ENCODE data around the gene PAPPA. TPM values are rescaled to one million over a fixed set of nuclear protein-coding genes. Genes with fewer than 3 reads are reported as not detected.

Gene PAPPA
- total and polyA plus RNA-seq, 11 donors, result 0.23 to 8.5 (median 2.1) TPM

DNA sequence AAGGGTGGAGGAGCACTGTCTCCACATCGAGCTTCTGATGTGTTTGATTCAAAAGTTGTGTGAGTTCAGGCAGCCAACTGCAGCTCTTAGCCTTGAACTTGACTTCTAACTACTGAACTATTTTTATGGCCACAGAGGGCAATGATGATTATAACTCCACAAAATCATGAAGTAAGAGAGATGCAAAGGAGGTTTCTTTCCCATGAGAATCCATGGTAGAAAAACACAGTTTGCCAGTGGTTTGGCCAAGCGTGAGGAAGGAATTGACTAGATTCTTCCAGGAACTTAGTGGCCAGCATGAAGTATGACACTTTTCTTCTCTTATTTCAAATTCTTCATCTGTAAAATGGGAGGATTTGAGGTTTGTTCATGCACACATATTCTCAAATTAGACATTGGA lies 43.2 kb downstream of the PAPPA start:
- ATAC-seq, result no peak
- peaks cover 0 to 2% (median 0%) of the 10 kb centered on the region in 12 donors for H3K4me1 ChIP-seq
- no peak for DNase-seq
- no peaks in the 10 kb centered on the region for H3K36me3 ChIP-seq
- no peaks in the 10 kb centered on the region for H3K9me3 ChIP-seq
- TF ChIP-seq POLR2A (IDR thresholded peaks at IDR 0.05) (no peak), CTCF (IDR thresholded peaks at IDR 0.05) (peak in 1 of 12 donors; percentile 8)
- WGBS, 4 donors, result 75 to 88% (median 81%) methylated on average over 2 of the region's 2 CpGs
- no peak overlapping the region for H3K4me3 ChIP-seq
- no peak overlapping the region for H3K27ac ChIP-seq
- no peaks in the 10 kb centered on the region for H3K27me3 ChIP-seq
- intact Hi-C loops (cut with DNase I), result no loop called here

GRCh38 chr9:116198344-116198743 lies 44.8 kb downstream of the PAPPA start:
- no peak for ATAC-seq
- Histone ChIP-seq H3K4me3 (no peak overlapping the region), H3K27ac (no peak overlapping the region), H3K4me1 (peaks cover 0 to 8% (median 0%) of the 10 kb centered on the region in 12 donors), H3K36me3 (no peaks in the 10 kb centered on the region), H3K9me3 (no peaks in the 10 kb centered on the region), H3K27me3 (no peaks in the 10 kb centered on the region)
- DNase-seq, result no peak
- TF ChIP-seq POLR2A (IDR thresholded peaks at IDR 0.05), result no peak
- no peak for TF ChIP-seq CTCF (IDR thresholded peaks at IDR 0.05)
- intact Hi-C loops (cut with DNase I), result no loop called here
- 78 to 86% (median 80%) methylated on average over 4 of the region's 4 CpGs for WGBS, 4 donors

GRCh38 chr9:116202219-116202912 lies 48.8 kb downstream of the PAPPA start:
- no peaks in the 10 kb centered on the region for H3K36me3 ChIP-seq
- no peak overlapping the region for H3K27ac ChIP-seq
- intact Hi-C loops (cut with DNase I), result loop anchor here in 1 of 10 donors (10.0 kb wide), 1 partner anchor 52 kb away; no protein-coding TSS in a partner anchor
- TF ChIP-seq POLR2A (IDR thresholded peaks at IDR 0.05) (no peak), CTCF (IDR thresholded peaks at IDR 0.05) (no peak)
- ATAC-seq (no peak), DNase-seq (no peak)
- no peaks in the 10 kb centered on the region for H3K27me3 ChIP-seq
- H3K4me3 ChIP-seq, result no peak overlapping the region
- WGBS, 4 donors, result 49 to 59% (median 57%) methylated on average over 5 of the region's 5 CpGs
- no peaks in the 10 kb centered on the region for H3K9me3 ChIP-seq
- peaks cover 0 to 8% (median 0%) of the 10 kb centered on the region in 12 donors for H3K4me1 ChIP-seq

DNA sequence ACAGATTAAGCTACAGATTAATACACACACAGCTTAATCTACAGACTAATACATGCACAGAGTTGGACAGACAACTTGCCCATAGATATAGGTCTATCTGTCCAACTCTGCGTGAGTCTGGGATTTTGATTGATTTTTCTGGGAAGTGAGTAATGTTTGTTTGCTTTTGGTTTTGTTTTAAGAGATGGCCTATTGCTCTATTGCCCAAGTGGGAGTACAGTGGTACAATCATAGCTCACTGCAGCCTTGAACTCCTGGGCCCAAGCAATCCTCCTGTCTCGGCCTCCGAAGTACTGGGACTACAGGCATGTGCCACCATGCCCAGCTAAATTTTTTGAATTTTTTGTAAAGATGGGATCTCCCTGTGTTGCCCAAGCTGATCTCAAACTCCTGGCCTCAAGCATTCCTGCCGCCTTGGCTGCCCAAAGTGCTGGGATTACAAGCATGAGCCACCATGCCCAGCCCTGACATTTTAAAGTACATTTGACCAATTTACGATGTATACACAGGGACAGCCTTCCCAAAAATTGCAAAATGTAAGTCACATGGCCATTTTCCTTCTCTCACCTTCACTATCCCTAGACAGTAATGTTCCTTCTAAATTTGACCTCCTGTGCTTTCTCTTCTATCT lies 50.8 kb downstream of the PAPPA start:
- intact Hi-C loops (cut with DNase I), result loop anchor here in 1 of 10 donors (10.0 kb wide), 1 partner anchor 50 kb away; no protein-coding TSS in a partner anchor
- no peak for TF ChIP-seq POLR2A (IDR thresholded peaks at IDR 0.05)
- no peak for TF ChIP-seq CTCF (IDR thresholded peaks at IDR 0.05)
- WGBS, 4 donors, result 81 to 89% (median 84%) methylated on average over 5 of the region's 5 CpGs

More for the DNA sequence above, 50.8 kb downstream of the PAPPA start:
- H3K36me3 ChIP-seq, result no peaks in the 10 kb centered on the region
- no peak for DNase-seq
- no peak overlapping the region for H3K27ac ChIP-seq
- no peak for ATAC-seq
- H3K27me3 ChIP-seq, result no peaks in the 10 kb centered on the region
- H3K9me3 ChIP-seq, result no peaks in the 10 kb centered on the region
- H3K4me3 ChIP-seq, result no peak overlapping the region
- H3K4me1 ChIP-seq, result peaks cover 0 to 8% (median 0%) of the 10 kb centered on the region in 12 donors
